GM19025 (cell line): Measurements from ENCODE around the gene MAPKBP1.
"Not testable (repeated sequence)": the region's sequence is repeated elsewhere in the genome, so short reads cannot be mapped to it uniquely, and the experiment has no call there.

ENCODE experiments used
- ATAC-seq: cut with Tn5 transposase; IDR thresholded peaks from one replicate; pipeline ENCODE4 v1.9.1; 2021; ENCODE audit warnings: mild to moderate bottlenecking, low read depth, moderate library complexity; ENCODE audit not compliant: unreplicated experiment

The MAPKBP1 gene

GRCh38 chr15:41825145-41825544, 50.9 kb downstream of the MAPKBP1 start:
- ATAC-seq: no peak

- ATAC-seq: no peak
These were observed 51.6 kb downstream of the MAPKBP1 start for GRCh38 chr15:41825572-41826535.

DNA sequence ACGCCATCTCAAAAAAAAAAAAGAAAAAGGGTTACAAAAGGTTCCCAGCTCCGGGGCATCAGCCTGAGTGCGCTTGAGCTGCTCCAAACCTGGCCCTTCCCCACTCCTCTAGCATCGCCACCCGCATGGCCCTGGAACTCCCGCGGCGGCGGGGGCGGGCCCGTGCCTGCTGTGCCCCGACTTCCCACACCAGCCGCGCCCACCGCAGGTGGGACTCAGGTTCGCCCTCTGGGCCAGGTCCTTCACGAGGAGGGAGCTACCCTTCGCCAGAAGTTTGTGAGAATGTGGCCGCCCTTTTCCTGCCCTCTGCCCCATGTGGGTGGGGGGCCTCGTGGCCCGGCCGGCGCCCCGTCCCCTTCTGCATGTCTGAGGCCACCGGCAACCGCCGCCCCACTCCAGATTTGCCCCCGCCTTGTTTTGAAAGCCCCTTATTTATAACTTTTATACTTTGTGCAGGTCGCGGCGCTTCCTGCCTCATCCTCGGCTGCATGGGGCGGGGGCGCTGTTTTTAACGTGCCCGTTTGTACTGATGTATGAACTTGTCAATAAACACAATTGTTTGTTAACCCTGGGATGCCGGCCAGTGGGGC, 53.1 kb downstream of the MAPKBP1 start:
- ATAC-seq: peak; percentile 7

DNA sequence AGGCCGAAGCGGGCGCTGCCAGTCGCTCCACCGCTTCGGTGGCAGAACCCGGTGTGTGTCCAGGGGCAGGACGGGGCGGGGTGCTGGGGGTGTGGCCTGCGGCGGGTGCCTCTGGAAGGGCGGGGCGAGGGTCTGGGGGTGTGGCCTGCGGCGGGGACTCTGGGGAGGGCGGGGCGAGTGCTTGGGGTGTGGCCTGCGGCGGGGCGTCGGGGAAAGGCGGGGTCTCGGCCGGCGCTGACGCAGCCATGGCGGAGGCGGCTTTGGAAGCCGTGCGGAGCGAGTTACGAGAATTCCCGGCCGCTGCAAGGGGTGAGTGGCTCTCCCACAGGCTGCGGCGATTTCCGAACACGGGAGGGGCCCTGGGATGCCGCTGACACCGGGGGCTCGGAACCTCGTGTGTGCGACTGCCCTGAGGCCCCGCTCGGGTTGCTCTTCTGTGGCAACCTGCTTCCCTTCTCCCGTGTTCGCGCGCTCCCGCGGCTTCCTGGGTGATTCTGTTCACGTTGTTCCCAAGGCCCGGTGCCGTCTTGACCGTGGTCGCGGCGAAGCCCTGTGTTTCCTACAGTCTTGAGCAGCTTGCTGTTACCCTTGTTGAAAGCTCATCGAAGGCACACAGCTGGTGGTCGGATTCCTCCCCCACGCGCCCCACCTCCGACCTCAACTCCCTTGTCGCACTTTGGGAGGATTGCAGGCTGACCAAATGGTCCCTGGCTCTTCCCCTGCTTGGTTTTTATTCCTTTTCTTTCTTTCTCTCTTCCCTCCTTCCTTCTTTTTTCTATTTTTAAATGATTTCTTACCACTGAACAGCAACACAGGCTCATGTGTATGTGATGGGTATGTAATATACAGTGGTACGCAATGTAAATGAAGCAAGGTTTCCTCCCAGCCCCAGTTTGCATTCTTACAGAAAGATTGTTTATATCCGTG, 53.9 kb downstream of the MAPKBP1 start, which contains the start of gene JMJD7:
JMJD7 (plus strand) TSS at position 213 of the 927 bp plus-strand sequence; CDS start at position 246, 33 bp downstream.
- ATAC-seq: peak; percentile 78

DNA sequence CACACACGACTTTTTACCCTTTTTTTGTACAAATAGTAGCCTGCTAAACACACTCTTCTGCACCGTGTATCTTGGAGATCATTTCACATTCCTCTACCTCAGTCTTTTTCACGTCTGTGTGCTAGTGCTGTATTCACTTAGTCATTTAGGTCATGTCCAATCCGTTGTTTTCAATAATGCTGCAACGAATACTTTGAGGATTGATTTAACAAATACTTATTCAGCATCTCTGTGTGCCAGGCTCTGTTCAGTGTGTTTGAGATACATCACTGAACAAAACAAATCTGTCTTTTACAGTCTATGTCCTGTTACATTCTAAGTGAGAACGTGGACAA, 54.5 kb downstream of the MAPKBP1 start:
- no peak for ATAC-seq

GRCh38 chr15:41829959-41830646, 55.8 kb downstream of the MAPKBP1 start:
- no peak for ATAC-seq

DNA sequence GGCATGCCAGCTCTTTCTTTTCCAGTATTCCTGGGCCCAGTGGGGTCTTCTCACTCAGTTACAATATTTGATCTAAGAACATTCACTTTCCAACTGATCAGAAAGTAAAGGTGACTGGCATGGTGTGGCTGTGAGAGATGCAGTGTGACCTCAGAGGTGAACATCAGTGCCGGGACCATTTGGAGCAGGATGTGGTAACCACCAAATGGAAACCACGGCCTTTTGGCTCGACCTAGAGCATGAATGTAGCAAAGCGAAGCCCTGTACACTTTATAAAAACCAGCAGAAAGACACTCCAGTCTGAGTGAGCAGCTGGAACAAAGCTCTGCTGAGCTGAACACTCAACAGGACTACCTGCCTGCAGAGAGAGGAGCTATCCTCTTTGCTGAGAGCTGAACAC, 57.0 kb downstream of the MAPKBP1 start:
- ATAC-seq: not testable (repeated sequence)

DNA sequence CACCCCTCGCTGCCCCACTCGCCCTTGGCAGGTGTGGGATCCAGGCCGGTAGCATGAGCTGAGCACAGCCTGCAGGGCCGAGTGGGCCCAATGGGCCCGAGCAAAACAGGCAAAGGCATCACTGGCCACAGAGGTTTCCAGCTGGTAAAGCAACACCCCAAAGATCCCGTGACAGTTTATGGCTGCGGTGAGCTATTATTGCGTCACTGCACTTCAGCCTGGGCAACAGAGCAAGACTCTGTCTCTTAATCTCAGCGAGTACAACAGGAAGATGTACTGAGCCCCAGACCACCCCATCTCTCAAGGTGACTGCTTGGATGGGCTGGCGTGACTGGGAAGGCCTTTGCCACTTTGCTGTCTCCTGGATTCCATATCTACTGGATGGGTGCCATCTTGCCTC, 57.9 kb downstream of the MAPKBP1 start:
- no peak for ATAC-seq

- ATAC-seq: no peak
These were observed 58.6 kb downstream of the MAPKBP1 start for GRCh38 chr15:41832875-41833274.

- ATAC-seq: no peak
These were observed 59.8 kb downstream of the MAPKBP1 start for GRCh38 chr15:41834096-41834495.

GRCh38 chr15:41836073-41836472, 61.8 kb downstream of the MAPKBP1 start:
- no peak for ATAC-seq

DNA sequence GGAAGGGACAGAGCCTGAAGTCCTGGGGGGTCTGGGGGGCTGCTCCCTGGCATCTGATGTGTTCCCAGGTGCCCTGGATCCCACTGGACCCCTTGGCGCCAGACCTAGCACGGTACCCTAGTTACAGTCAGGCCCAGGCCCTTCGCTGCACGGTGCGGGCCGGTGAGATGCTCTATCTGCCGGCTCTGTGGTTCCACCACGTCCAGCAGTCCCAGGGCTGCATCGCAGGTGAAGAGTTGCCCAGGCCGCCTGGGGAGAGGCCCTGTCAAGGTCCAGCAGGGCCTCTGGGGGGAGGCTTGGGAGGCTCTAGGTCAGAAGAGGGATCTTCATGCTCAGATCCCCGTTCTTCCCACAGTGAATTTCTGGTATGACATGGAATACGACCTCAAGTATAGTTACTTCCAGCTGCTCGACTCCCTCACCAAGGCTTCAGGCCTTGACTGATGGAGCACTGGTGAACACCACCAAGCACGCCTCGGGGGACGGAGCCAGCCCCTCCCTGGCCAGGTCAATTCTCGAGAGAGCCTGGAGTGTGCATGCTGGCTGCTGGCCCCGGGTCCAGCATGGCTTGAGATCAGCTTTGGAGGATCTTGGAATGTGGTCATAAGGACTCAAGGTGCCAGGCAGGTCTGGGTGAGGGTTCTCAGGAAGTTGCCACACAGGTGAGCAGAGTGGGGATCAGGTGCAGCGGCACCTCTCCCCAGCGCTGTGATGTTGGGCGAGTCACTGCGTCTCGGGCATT, 62.6 kb downstream of the MAPKBP1 start:
- no peak for ATAC-seq

DNA sequence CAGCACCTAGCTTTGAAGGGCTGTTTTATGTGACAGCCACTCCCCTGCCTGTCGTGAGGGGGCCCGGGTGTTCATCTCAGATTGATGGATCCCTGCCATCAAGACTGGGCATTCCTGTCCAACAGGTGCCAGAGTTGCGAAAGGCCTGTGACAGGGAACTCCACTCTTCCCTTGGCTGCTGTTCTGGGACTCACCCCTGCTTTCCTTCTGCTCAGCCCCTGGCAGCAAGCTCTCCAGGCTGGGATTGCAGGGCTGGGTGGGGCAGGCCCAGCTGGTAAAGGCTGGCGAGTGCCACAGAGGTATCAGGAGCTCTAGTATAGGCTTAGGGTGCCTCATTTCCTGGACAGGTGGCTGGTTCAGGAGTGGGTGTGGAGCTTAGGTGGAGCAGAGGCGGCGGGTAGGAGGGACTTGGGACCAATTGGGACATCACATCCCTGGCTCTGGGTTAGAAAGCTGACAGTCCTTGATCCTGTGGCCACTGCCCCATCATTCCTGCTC, 64.2 kb downstream of the MAPKBP1 start, which contains the start of gene PLA2G4B:
PLA2G4B (plus strand) TSS at position 448 of the 498 bp plus-strand sequence. CDS start 67 bp downstream, outside the sequence.
- ATAC-seq: no peak

DNA sequence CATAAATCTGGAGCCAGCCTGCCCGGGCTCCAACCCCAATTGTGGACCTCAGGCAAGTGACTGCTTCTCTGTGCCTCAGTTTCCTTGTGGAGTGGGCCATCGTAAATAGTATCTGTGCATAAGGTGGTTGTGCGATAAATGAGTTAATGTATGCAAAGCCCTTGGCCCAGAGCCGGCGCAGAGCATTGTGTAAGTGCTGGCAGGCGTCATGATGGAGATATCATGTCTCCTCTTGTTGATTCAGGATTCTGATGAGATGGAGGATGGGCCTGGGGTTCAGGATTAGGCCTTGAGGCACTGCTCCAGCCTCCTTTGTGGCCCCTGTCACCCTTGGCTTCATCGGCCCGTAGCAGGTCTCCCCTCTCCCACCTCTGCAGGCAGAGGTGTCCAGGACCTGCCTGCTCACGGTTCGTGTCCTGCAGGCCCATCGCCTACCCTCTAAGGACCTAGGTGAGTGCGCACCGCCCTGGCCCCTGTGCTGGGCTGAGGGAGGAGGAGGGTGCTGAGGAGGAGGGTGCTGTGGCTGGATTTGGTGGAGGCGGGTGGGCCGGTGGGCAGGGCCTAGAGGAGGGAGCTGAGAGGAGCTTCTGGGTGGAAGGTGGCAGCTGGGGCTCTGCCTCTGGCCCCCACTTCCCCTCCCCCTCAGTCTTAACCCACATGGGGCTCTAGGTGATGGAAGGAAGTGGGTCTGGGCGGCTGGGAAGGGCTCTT, 65.7 kb downstream of the MAPKBP1 start:
- ATAC-seq: no peak

DNA sequence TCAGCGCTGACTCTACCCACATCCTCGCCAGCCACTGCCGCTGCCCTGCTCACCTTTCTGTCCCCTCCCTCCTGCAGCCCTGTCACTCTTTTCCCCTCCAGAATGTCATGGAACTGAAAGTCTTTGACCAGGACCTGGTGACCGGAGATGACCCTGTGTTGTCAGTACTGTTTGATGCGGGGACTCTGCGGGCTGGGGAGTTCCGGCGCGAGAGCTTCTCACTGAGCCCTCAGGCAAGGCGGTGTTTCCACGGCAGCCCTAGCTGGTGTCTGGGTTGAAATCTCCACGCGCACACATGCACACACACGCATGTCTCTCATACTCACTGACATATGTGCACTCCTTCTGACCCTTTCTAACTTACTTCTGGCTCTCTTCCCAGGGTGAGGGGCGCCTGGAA, 66.4 kb downstream of the MAPKBP1 start:
- no peak for ATAC-seq

DNA sequence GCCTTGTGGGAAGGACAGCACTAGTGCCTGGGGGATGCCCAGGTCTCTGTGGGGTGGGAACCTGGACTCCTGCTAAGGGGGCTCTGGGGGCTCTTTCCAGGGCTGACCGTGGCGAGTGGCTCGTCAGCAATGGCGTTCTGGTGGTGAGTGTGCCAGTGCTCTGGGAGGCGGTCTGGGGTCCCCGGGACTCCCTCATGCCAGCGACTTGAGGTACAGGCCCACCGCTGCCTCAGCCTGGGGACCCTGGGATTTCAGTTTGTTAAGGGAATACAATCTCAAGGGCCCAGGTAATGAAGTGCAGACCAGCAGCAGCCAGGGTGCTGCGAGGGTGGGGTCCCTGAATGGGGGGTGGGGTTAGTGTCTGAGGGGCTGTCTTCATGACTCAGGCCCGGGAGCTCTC, 66.8 kb downstream of the MAPKBP1 start:
- no peak for ATAC-seq

DNA sequence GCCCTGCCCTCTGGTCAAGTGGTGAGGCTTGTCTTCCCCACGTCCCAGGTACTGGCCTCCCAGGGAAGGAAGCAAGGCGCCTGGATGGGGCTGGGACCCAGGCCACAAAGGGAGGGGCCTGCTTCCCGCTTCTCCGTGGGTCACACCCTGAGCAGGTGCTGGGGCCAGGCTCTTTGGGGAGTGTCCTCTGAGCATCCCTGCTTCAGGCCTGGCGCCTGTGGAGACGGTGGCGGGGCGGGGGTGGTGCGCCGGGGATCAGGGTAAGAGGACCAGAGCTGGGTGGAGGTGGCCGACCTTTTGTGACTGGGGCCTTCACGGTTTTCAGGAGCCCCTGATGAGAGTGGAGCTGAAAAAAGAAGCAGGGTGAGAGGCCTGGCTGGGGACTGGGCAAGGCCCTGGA, 67.9 kb downstream of the MAPKBP1 start:
- no peak for ATAC-seq

DNA sequence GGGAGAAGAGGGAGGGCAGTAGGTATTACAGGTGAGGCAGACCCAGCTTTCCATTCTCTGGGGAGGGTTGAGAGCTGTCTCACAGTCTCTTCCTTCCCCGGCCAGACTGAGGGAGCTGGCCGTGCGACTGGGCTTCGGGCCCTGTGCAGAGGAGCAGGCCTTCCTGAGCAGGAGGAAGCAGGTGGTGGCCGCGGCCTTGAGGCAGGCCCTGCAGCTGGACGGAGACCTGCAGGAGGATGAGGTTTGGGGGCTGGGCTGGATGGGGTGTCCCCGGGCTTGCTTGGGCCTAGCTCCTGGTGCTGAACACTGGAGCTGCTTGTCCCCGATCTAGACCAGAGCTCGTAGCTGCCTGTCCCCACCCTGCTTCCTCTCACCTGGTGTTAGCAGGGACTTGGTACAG, 69.3 kb downstream of the MAPKBP1 start:
- ATAC-seq: no peak

- no peak for ATAC-seq
These were observed 70.5 kb downstream of the MAPKBP1 start for GRCh38 chr15:41844814-41845213.
